ENCODE results near the gene TNRC6A. TPM values are rescaled to one million over a fixed set of nuclear protein-coding genes. Genes with fewer than 3 reads are reported as not detected.
A peak's percentile ranks its signal among the peaks of the same experiment; 100 is the strongest.

TNRC6A gene
- total and polyA plus RNA-seq, 10 of the 15 experiments (the other 5 are each of a cell fraction or from before 2014, with no cell fraction given), result 4.6 to 41.3 (median 29.7) TPM

- BruUV-seq (replicated peaks), result no TSS peak
- no peaks in the 10 kb centered on the region for H3K4me1 ChIP-seq (ENCODE audit: control insufficient read depth, insufficient read depth, low read length)
- intact Hi-C loops (cut with micrococcal nuclease; ENCODE audit: unreplicated experiment) (no loop called here), in situ Hi-C loops (cut with MboI) (no loop called here)
- H3K4me3 ChIP-seq, result no peak overlapping the region
- ATAC-seq (peak; percentile 20; the same call in 2 of the 3 replicates), DNase-seq (ENCODE audit: low read depth, low spot score) (no peak), FAIRE-seq (no peak)
- H3K27ac ChIP-seq (ENCODE audit: control insufficient read depth, insufficient read depth), result no peak overlapping the region
- H3K36me3 ChIP-seq (ENCODE audit: control insufficient read depth in 2 of 2, insufficient read depth in 2 of 2, low read length in 1 of 2), result no peaks in the 10 kb centered on the region
- H3K9me3 ChIP-seq (replicated peaks; ENCODE audit: control insufficient read depth, insufficient read depth, low read length), result no peaks in the 10 kb centered on the region
- no peak overlapping the region for H2AFZ ChIP-seq (ENCODE audit: control insufficient read depth, low read depth, low read length)
- CTCF ChIA-PET, result interaction anchor here (1.5 kb wide), 1 partner anchor 11 kb away, joined by 3 read pairs; no protein-coding TSS in a partner anchor
- POLR2A ChIA-PET, result no interaction called here
- no peaks in the 10 kb centered on the region for H3K79me2 ChIP-seq (ENCODE audit: control insufficient read depth, insufficient read depth, low read length)
- H4K20me1 ChIP-seq (ENCODE audit: control insufficient read depth, insufficient read depth), result no peaks in the 10 kb centered on the region
- no peak overlapping the region for H3K9ac ChIP-seq (ENCODE audit: control insufficient read depth, insufficient read depth, low read length)
- SMC1A ChIA-PET (ENCODE audit: uncharacterized antibody, unreplicated experiment), result no interaction called here
- RAD21 ChIA-PET (ENCODE audit: unreplicated experiment), result no interaction called here
- no peak overlapping the region for H3K4me2 ChIP-seq (ENCODE audit: control insufficient read depth, insufficient read depth)
- no peaks in the 10 kb centered on the region for H3K27me3 ChIP-seq (replicated peaks in 1 of 2; ENCODE audit: control insufficient read depth in 2 of 2, insufficient read depth in 2 of 2, low read length in 1 of 2)
- 35% methylated on average over 17 of the region's 17 CpGs for WGBS (ENCODE audit: insufficient coverage, insufficient replicate concordance, low lambda C conversion rate, missing lambda C conversion rate)
- TF ChIP-seq ETV6 (conservative IDR thresholded peaks at IDR 0.05 in 1 of 2, IDR thresholded peaks at IDR 0.05 in 1 of 2; ENCODE audit: borderline replicate concordance in 1 of 2, low read depth in 1 of 2) (no peak), NFYA (IDR thresholded peaks at IDR 0.05; ENCODE audit: borderline replicate concordance, low read depth, low read length) (no peak), CREM (IDR thresholded peaks at IDR 0.05; ENCODE audit: low read depth) (no peak), ATF2 (IDR thresholded peaks at IDR 0.05; ENCODE audit: low read length) (no peak), GATAD2B (conservative IDR thresholded peaks at IDR 0.05; ENCODE audit: low read depth) (no peak), HDGF (IDR thresholded peaks at IDR 0.05) (no peak), EED (IDR thresholded peaks at IDR 0.05; ENCODE audit: low read depth) (no peak), ZBTB40 (IDR thresholded peaks at IDR 0.05; ENCODE audit: borderline replicate concordance) (no peak), SIX5 (IDR thresholded peaks at IDR 0.05; ENCODE audit: low read depth, low read length, severe bottlenecking) (no peak), ZNF592 (IDR thresholded peaks at IDR 0.05) (no peak), ZSCAN29 (IDR thresholded peaks at IDR 0.05) (no peak)
Measured at GRCh38 chr16:24844101-24845030, 114.9 kb downstream of the TNRC6A start.
